ENCODE results near the gene CNTNAP2.

The CNTNAP2 gene

GRCh38 chr7:148336411-148336810, 2219.8 kb downstream of the CNTNAP2 start:
- no peak for DNase-seq (ENCODE audit: low read depth in 2 of 2)

GRCh38 chr7:148337246-148337965, 2220.8 kb downstream of the CNTNAP2 start:
- no peak for DNase-seq (ENCODE audit: low read depth in 2 of 2)

GRCh38 chr7:148337995-148338747, 2221.6 kb downstream of the CNTNAP2 start:
- no peak for DNase-seq (ENCODE audit: low read depth in 2 of 2)

DNA sequence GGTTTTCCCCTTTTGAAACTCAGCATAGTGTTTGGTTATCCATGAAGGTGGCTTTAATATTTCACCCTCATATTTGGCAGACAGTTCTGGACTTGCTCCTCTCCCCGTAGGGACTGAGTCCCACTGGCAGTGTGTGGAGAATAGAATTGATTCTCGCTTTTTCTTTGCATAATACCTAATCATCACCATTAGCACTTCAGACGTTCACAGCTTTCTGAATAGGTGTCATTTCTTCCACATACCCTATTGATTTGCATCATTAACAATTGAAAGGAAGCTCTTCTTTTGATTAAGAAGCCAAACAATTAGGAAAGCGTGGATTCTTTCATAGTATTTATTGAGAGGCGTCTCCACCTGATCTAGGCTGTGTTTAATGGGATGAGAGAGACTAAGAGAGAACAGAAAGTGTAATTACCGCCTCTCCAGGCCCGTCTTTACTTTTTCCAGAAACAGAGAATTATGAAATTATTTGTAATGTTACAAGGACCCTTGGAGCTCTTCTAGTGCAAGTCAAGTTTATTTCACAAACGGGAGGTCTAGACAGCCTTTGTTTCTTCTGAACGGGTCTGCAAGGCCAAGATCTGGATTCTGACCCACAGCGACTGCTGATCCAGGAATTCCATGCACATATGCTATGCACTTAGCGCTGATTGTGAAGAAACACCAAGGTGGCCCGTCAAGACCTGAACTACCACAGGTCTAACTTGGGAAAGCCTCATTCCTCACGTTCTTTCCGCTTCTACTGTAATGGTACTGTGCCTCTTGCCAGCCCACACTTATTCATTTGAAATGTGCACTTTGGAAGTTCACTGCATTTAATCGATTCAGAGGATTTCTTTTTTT, 2224.1 kb downstream of the CNTNAP2 start:
- no peak for DNase-seq (ENCODE audit: low read depth in 2 of 2)

GRCh38 chr7:148344406-148344805, 2227.8 kb downstream of the CNTNAP2 start:
- DNase-seq (ENCODE audit: low read depth in 2 of 2), result no peak

GRCh38 chr7:148347981-148348380, 2231.4 kb downstream of the CNTNAP2 start:
- DNase-seq (ENCODE audit: low read depth in 2 of 2), result no peak

DNA sequence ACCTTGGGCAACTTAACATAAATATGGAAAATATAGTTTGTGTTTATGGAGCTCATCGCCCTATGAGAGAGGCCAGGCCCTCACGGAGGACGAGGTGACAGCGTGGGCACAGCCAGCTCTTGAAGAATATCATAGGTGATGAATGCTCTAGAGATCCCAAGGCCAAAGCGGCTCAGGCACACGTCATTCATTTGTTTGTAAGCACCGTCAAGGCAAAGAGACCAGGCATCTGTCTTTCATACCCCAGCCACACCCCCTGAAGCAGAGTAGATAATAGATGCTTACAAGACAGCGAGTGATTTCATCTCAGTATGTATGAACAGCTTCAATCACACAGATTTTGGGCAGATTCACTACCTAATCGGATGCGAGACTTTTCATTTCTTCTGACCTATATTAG, 2231.9 kb downstream of the CNTNAP2 start:
- no peak for DNase-seq (ENCODE audit: low read depth in 2 of 2)

DNA sequence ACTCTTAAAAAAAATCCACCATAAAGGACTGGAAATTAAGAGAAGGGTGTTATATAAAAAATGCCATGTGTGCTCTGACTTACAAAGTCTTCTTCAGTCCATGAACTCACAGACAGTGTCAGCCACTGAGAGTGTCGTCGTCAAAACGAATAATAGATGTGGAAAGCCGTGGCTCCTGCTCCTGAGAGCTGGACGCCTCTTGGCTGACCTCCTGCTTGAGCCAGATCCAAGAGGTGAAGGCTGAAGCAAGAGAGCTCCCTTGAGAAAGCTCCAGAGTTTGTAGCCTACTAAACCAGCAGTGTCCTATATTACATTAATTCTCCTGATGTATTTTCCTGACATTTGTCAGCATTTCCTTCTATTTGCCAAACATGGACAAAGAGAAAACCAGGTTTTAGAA, 2239.7 kb downstream of the CNTNAP2 start:
- no peak for DNase-seq (ENCODE audit: low read depth in 2 of 2)

GRCh38 chr7:148362541-148362940, 2245.9 kb downstream of the CNTNAP2 start:
- no peak for DNase-seq (ENCODE audit: low read depth in 2 of 2)

DNA sequence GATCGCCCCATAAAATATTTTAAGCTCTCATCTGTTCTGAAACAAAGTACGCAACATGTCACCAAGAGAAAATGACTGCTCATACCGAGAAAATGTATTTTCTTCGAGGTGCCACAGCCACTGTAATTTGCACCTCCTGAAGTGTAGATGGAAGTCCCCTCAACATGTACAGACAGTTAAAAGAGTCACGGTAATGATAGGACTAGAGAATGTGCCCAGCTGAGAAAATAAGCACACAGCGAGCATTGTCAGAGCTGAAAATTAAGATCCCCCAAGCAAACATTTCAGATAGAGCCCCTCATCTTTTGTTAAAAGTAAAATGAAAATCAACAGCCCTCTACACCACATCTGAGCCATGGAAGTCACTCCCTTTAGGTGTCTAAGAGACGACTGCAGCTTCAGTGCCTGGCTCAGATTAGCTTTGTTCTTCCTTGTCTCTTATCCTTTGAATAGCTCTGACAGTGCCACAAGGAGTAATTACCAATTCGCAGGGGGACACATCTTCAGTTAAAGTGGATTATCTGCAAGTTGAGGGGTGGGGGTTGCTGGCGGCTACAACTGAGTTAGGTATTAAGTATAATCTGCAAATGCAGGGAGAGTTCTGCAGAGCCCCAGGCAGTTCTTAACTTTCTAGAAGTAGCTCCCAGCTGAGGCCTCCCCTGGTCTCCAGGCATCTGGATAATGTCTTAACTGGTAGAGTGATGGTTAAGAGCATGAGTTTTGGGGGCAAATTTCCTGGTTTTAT, 2251.3 kb downstream of the CNTNAP2 start:
- DNase-seq (ENCODE audit: low read depth in 2 of 2), result no peak

DNA sequence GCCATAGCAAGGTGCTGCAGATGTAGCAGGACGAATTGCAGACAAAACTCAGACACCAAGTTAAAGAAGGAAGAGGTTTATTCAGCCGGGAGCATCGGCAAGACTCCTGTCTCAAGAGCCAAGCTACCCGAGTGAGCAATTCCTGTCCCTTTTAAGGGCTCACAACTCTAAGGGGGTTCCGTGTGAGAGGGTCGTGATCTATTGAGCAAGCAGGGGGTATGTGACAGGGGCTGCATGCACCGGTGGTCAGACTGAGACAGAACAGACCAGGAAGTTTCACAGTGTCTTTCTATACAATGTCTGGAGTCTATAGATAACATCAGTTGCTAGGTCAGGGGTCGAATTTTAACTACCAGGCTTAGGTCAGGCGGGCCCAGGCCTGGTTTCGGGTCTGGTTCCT, 2252.0 kb downstream of the CNTNAP2 start:
- DNase-seq (ENCODE audit: low read depth in 2 of 2), result no peak

DNA sequence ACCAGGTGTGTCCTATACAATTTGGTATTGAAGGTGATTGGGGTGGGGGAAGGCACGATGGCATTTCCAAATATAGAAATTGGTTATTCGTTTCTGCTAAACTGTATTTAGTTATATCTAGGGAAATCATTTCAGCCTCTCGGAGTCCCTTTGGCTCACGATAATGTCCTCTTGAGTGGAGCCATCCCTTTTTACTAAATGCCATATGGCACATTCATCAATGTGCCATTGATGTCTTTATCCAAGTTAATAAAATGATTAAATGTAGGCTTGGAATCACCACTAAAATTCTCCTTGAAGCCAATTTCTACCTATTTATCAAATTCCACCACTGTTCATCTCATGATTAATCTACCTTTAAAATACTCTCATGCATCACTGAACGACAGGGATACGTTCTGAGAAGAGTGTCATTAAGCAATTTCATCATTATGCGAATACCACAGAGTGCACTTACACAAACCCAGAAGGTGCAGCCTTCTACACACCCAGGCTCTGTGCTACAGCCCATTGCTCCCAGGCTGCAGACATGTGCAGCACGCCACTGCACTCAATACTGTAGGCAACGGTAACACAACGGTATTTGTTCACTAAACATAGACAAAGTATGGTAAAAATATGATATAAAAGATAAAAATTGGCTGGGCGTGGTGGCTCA, 2254.8 kb downstream of the CNTNAP2 start:
- no peak for DNase-seq (ENCODE audit: low read depth in 2 of 2)

DNA sequence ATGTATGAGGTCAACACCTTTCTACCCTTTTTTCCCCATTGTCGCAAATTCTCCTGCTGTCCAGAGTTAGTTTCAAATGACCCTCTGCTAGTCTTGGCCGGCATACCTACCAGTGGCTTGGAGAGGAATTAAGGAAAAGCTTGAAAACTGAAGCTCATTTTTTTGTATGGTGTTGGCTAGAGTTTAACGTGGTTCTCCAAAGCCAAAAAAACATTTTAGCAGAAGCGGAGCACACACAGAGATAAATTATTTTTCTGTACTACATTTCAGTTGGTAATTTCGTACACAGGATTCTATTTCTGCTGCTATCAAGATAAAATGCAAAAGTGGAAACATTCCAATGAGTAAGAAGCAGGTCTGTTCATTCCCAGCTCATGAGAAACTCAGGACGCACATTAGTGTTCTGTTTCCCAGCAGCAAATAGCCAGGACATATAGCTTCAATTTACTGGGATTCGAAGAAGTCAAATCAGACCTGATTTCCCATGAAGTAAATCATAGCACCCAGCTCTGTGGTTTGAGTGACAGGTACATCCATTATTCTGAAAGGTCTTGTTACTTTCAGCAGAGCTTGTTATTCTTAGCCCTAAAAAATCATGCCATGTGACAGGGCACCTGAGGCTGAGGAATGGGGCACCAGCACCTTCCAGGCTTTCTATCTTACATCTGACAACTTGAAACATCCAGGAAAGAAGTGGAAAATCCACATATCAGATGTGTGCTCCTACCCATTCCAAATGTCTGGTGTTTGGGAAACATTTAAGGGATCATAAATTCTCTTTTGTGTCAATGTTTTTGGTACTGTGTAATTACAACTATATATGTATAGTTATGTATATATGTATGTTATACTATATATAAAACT, 2258.0 kb downstream of the CNTNAP2 start:
- DNase-seq (ENCODE audit: low read depth in 2 of 2), result no peak

GRCh38 chr7:148379677-148380076, 2263.1 kb downstream of the CNTNAP2 start:
- DNase-seq (ENCODE audit: low read depth in 2 of 2), result no peak

GRCh38 chr7:148380596-148381419, 2264.2 kb downstream of the CNTNAP2 start:
- DNase-seq (ENCODE audit: low read depth in 2 of 2), result no peak

DNA sequence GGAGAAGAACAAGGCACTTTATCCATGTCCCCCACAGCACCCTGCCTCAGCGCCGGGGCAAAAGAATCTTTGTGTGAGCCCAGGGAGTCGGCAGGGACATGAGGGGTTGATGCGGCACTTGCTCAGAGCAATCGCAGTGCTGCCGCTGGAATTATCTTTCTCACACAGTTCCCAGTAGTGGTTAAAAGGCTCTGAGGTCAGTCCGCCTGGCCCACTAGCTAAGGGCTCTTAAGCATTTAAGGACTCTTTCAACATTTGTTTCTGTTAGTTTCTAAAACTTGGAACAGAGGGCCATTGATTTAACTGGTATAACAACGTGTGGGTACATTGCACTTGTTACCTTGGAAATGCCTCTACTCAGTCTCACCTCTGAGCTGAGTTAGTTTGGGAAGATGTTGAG, 2266.0 kb downstream of the CNTNAP2 start:
- no peak for DNase-seq (ENCODE audit: low read depth in 2 of 2)

GRCh38 chr7:148383651-148384050, 2267.1 kb downstream of the CNTNAP2 start:
- no peak for DNase-seq (ENCODE audit: low read depth in 2 of 2)

DNA sequence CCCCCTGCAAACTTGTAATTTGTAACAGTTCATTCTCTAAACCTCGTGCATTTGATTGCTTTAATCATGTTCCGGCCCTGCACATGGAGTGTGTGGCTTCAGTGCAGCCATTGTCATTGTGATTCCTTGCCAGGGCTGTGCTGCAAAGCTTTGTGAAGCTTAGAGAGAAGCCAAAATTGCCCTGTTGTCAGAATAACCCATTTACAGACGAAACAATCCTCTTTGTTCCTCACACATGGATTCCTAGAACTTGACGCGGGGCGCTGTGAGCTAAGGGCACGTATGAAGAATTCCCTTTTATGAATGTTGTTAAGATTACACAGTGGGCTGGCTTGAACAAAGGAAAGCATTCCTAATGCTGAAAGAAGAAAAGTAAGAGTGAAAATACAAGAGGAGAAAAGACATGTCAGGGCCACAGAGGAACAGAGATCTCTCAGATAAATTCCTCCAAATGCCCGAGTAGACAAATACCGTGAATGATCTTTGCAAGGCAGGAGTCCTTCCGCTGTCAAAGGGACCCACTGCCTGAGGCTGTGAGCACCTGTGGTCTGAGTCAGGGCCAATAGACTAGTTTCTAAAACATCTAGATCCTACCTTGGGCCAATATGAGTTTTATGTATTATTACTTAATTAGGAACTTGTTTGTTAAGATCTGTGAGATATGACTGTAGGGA, 2268.5 kb downstream of the CNTNAP2 start:
- DNase-seq (ENCODE audit: low read depth in 2 of 2), result no peak

DNA sequence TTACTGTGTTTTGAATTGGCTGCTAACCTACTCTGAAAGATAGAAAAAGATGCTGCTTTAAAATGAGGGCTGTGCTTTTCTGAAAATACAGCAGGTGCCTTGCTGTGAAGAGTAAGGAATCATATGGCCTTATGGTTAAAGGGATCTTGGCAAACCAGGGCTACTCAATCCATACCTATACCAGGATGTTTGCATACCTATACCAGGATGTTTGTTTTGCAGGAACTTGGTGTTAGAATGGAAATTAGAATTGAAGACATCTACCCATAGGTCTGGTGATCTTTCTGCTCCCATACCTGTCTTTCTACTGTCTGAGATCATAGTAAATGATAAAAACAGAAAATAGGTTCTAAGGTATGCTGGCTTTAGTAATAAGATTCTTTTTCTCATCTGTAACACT, 2273.8 kb downstream of the CNTNAP2 start:
- no peak for DNase-seq (ENCODE audit: low read depth in 2 of 2)

Measured in stimulated activated CD4-positive, alpha-beta T cell treated with anti-CD3 and anti-CD28 coated beads, Interleukin-4, amount 100 ng/mL, for 48 hours (primary cell).